ENCODE data around the gene ZNFX1. TPM values are rescaled to one million over a fixed set of nuclear protein-coding genes. Genes with fewer than 3 reads are reported as not detected.
A peak's percentile ranks its signal among the peaks of the same experiment; 100 is the strongest.

Gene ZNFX1
- total and polyA plus RNA-seq, 9 of the 15 experiments (the other 6 are each of a cell fraction or from before 2014, with no cell fraction given): 3.8 to 13.8 (median 10.3) TPM

DNA sequence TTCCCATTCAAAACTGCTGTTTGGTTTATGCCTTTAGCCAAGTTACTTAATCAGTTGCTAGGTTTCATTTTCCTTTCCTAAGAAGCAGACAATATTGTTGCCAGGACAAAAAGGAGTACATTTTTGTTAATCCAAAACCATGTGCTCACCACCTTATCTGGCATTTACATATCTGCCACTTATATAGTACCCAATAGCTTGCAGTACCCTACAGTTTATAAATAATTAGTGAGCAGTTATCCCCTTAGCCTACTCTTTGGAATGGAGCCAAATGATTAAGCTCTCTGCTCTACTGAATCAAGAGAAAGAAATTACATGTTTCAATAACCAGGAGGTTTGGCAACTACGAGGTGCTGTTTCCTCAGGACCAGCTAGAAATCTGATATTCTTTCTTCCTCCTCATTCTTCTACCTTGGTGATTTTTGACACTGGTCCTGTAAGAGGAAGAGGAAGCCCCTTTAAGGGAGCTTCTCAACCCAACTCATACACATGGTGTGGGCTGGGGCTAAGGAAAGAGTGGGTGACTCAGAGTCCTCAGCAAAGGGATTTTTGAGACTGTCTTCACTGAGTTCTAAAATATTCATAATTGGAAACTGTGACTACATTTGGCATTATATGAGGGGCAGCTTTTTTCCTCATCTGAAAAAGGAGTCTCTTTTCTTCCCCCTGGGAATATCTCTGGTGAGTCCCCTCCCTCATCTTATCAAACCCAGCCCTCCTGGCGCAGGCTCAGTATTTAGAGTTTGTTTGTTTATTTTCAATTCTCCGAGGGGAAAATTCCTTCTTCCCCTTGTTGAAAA, 1.5 kb downstream of the ZNFX1 start (continued):
- TF ChIP-seq, protein P1, sequence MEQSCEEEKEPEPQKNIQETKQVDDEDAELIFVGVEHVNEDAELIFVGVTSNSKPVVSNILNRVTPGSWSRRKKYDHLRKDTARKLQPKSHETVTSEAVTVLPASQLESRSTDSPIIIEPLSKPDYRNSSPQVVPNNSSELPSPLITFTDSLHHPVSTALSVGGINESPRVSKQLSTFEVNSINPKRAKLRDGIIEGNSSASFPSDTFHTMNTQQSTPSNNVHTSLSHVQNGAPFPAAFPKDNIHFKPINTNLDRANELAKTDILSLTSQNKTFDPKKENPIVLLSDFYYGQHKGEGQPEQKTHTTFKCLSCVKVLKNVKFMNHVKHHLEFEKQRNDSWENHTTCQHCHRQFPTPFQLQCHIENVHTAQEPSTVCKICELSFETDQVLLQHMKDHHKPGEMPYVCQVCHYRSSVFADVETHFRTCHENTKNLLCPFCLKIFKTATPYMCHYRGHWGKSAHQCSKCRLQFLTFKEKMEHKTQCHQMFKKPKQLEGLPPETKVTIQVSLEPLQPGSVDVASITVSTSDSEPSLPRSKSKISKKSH (CRISPR knock-in tag; IDR thresholded peaks at IDR 0.05): no peak; the same call in 1 of the 2 replicates
- TF ChIP-seq BRCA1 (IDR thresholded peaks at IDR 0.05) (no peak), BRCA1 (CRISPR knock-in tag; IDR thresholded peaks at IDR 0.05) (no peak), SMAD1 (IDR thresholded peaks at IDR 0.05; ENCODE audit: low read depth, low read length, partially characterized antibody) (no peak), FOSL1 (tag; conservative IDR thresholded peaks at IDR 0.05) (peak; percentile 62), ZBTB8A (IDR thresholded peaks at IDR 0.05; ENCODE audit: partially characterized antibody) (no peak), DIDO1 (tag; IDR thresholded peaks at IDR 0.05; ENCODE audit: low read depth) (no peak), RHOXF2B (CRISPR knock-in tag; conservative IDR thresholded peaks at IDR 0.05) (no peak), RNF2 (IDR thresholded peaks at IDR 0.05) (no peak), SREBF1 (IDR thresholded peaks at IDR 0.05; ENCODE audit: borderline replicate concordance, low read depth, low read length) (no peak), KAT7 (CRISPR knock-in tag; IDR thresholded peaks at IDR 0.05; ENCODE audit: borderline replicate concordance) (peak; percentile 80), NRF1 (conservative IDR thresholded peaks at IDR 0.05 in 1 of 2, IDR thresholded peaks at IDR 0.05 in 1 of 2) (peak; percentile 44 to 54), KDM2B (CRISPR knock-in tag; IDR thresholded peaks at IDR 0.05) (no peak), ZNF41 (CRISPR knock-in tag; conservative IDR thresholded peaks at IDR 0.05) (no peak), POLR2H (tag; IDR thresholded peaks at IDR 0.05; ENCODE audit: low read depth) (no peak), POLR2G (IDR thresholded peaks at IDR 0.05; ENCODE audit: low read depth, low read length) (no peak), NCOA2 (IDR thresholded peaks at IDR 0.05; ENCODE audit: partially characterized antibody in 2 of 2) (no peak), NFIC (IDR thresholded peaks at IDR 0.05) (peak; percentile 91), ZNF140 (CRISPR knock-in tag; IDR thresholded peaks at IDR 0.05) (no peak), ZNF766 (CRISPR knock-in tag; conservative IDR thresholded peaks at IDR 0.05) (no peak), ZNF830 (CRISPR knock-in tag; IDR thresholded peaks at IDR 0.05) (no peak), KAT8 (IDR thresholded peaks at IDR 0.05; ENCODE audit: low read depth) (no peak), ARID2 (IDR thresholded peaks at IDR 0.05) (no peak)
- TF ChIP-seq, protein P2, sequence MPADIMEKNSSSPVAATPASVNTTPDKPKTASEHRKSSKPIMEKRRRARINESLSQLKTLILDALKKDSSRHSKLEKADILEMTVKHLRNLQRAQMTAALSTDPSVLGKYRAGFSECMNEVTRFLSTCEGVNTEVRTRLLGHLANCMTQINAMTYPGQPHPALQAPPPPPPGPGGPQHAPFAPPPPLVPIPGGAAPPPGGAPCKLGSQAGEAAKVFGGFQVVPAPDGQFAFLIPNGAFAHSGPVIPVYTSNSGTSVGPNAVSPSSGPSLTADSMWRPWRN (IDR thresholded peaks at IDR 0.05; ENCODE audit: low read depth): no peak
- TF ChIP-seq, protein P3, sequence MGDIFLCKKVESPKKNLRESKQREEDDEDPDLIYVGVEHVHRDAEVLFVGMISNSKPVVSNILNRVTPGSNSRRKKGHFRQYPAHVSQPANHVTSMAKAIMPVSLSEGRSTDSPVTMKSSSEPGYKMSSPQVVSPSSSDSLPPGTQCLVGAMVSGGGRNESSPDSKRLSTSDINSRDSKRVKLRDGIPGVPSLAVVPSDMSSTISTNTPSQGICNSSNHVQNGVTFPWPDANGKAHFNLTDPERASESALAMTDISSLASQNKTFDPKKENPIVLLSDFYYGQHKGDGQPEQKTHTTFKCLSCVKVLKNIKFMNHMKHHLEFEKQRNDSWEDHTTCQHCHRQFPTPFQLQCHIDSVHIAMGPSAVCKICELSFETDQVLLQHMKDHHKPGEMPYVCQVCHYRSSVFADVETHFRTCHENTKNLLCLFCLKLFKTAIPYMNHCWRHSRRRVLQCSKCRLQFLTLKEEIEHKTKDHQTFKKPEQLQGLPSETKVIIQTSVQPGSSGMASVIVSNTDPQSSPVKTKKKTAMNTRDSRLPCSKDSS (IDR thresholded peaks at IDR 0.05; ENCODE audit: low read depth, partially characterized antibody): peak; percentile 61
